Liver (tissue), 9 donors: ENCODE results near the gene WASL. TPM values are rescaled to one million over a fixed set of nuclear protein-coding genes. Genes with fewer than 3 reads are reported as not detected.

Experiments used
- DNase-seq: peaks from one replicate; pipeline ENCODE4 v3.0.0-alpha.2; 2017; ENCODE audit warnings: low spot score
- H3K27ac ChIP-seq, 2 donors: one replicate each; pipeline ENCODE4 v1.7.0; 2013; ENCODE audit warnings: inconsistent platforms in 2 of 2, low read length in 2 of 2, control low read depth in 1 of 2, low read depth in 1 of 2, mild to moderate bottlenecking in 1 of 2
- H3K27me3 ChIP-seq, 4 donors: one replicate each; pipeline versions ENCODE4 v1.6.1 to v1.7.0; 2013; ENCODE audit warnings: low read length in 3 of 4, inconsistent platforms in 1 of 4, mild to moderate bottlenecking in 1 of 4, moderate library complexity in 1 of 4; ENCODE audit not compliant: control insufficient read depth in 4 of 4, insufficient read depth in 4 of 4
- H3K36me3 ChIP-seq, 4 donors: one replicate each; pipeline versions ENCODE4 v1.6.1 to v1.7.0; 2013; ENCODE audit warnings: low read length in 3 of 4, mild to moderate bottlenecking in 3 of 4, low read depth in 1 of 4, moderate library complexity in 1 of 4; ENCODE audit not compliant: control insufficient read depth in 4 of 4, insufficient read depth in 3 of 4
- H3K4me1 ChIP-seq, 4 donors: one replicate each; pipeline versions ENCODE4 v1.6.1 to v1.7.0; 2013; ENCODE audit warnings: low read length in 3 of 4, mild to moderate bottlenecking in 3 of 4, moderate library complexity in 1 of 4; ENCODE audit not compliant: control insufficient read depth in 4 of 4, insufficient read depth in 4 of 4
- H3K4me3 ChIP-seq, 3 donors: one replicate each; pipeline versions ENCODE4 v1.6.1 to v1.7.0; 2013; ENCODE audit warnings: low read length in 3 of 3, control low read depth in 1 of 3, low read depth in 1 of 3, mild to moderate bottlenecking in 1 of 3
- H3K9ac ChIP-seq, 2 donors: one replicate each; pipeline ENCODE4 v1.7.0; 2013; ENCODE audit warnings: low read length in 2 of 2, mild to moderate bottlenecking in 2 of 2, moderate library complexity in 2 of 2, control low read depth in 1 of 2, low read depth in 1 of 2
- H3K9me3 ChIP-seq, 4 donors: one replicate each; pipeline versions ENCODE4 v1.6.1 to v1.7.0; 2013; ENCODE audit warnings: low read length in 3 of 4; ENCODE audit not compliant: control insufficient read depth in 4 of 4
- ATF3 ChIP-seq: IDR thresholded peaks from 2 replicates; pipeline ENCODE4 v1.6.1; 2016; ENCODE audit warnings: antibody characterized with exemption
- FOXA1 ChIP-seq: IDR thresholded peaks from 2 replicates; pipeline ENCODE4 v1.6.1; 2016; ENCODE audit warnings: antibody characterized with exemption
- FOXA2 ChIP-seq: IDR thresholded peaks from 2 replicates; pipeline ENCODE4 v1.6.1; 2016; ENCODE audit warnings: antibody characterized with exemption
- GABPA ChIP-seq, 2 donors: IDR thresholded peaks in 1 of 2; conservative IDR thresholded peaks in 1 of 2; 2 replicates each; pipeline ENCODE4 v1.6.1; 2016; ENCODE audit warnings: antibody characterized with exemption in 2 of 2, mild to moderate bottlenecking in 1 of 2, moderate library complexity in 1 of 2
- HNF4A ChIP-seq, 2 donors: conservative IDR thresholded peaks; 2 replicates each; pipeline ENCODE4 v1.6.1; 2016; ENCODE audit warnings: antibody characterized with exemption in 2 of 2, mild to moderate bottlenecking in 2 of 2
- JUND ChIP-seq, 2 donors: IDR thresholded peaks; 2 replicates each; pipeline ENCODE4 v1.6.1; 2016; ENCODE audit warnings: antibody characterized with exemption in 2 of 2
- MAX ChIP-seq: IDR thresholded peaks from 2 replicates; pipeline ENCODE4 v1.6.1; 2016; ENCODE audit warnings: antibody characterized with exemption
- NR2F2 ChIP-seq: IDR thresholded peaks from 2 replicates; pipeline ENCODE4 v1.6.1; 2016; ENCODE audit warnings: antibody characterized with exemption
- RAD21 ChIP-seq, 2 donors: IDR thresholded peaks; 2 replicates each; pipeline ENCODE4 v1.6.1; 2016; ENCODE audit warnings: antibody characterized with exemption in 2 of 2, mild to moderate bottlenecking in 2 of 2
- RXRA ChIP-seq, 2 donors: IDR thresholded peaks; 2 replicates each; pipeline ENCODE4 v1.6.1; 2017 to 2018; ENCODE audit warnings: antibody characterized with exemption in 2 of 2, mild to moderate bottlenecking in 1 of 2
- SP1 ChIP-seq: IDR thresholded peaks from 2 replicates; pipeline ENCODE4 v1.6.1; 2018; ENCODE audit warnings: antibody characterized with exemption, mild to moderate bottlenecking
- TAF1 ChIP-seq: conservative IDR thresholded peaks from 2 replicates; pipeline ENCODE4 v1.6.1; 2016; ENCODE audit warnings: antibody characterized with exemption, mild to moderate bottlenecking
- YY1 ChIP-seq: IDR thresholded peaks from 2 replicates; pipeline ENCODE4 v1.6.1; 2016; ENCODE audit warnings: antibody characterized with exemption, mild to moderate bottlenecking
- ZBTB33 ChIP-seq: IDR thresholded peaks from 2 replicates; pipeline ENCODE4 v1.6.1; 2016; ENCODE audit warnings: antibody characterized with exemption
- WGBS: extraction: QIAGEN DNeasy Blood & Tissue Kit; methylation state at CpG from one replicate; pipeline ENCODE4 v1.1.7; 2013; 5-methylcytosine and 5-hydroxymethylcytosine counted together
- polyA plus RNA-seq, 2 donors: library from polyadenylated mRNA; stranded (reverse) in 1 of 2; unstranded in 1 of 2; fragments of 200-250 nt in 1 of 2; fragments of >200 nt in 1 of 2; fragmentation: Nextera tagmentation in 1 of 2; extraction: Ambion mirVana in 1 of 2; gene quantifications; one replicate each; pipeline versions ENCODE4 v1.2.1 to v1.2.3, GENCODE V29; 2013 to 2015
- total RNA-seq, 2 donors: library from RNA; depleted of rRNA; stranded (reverse); fragments of >200 nt; gene quantifications; one replicate each; pipeline ENCODE4 v1.2.3, GENCODE V29; 2014
- TF ChIP-seq, protein P1 (sequence below): fragments of 150-350 bp; IDR thresholded peaks from 2 replicates; pipeline ENCODE4 v1.5.1; 2017; ENCODE audit warnings: improper control_type of control experiment, low read depth, low read length; ENCODE audit not compliant: missing input control
- TF ChIP-seq, protein P2 (sequence below): IDR thresholded peaks from 2 replicates; pipeline ENCODE4 v1.6.1; 2016; ENCODE audit warnings: antibody characterized with exemption, mild to moderate bottlenecking
- donor health status: healthy.
- donor health status: healthy.
- donor health status: healthy.
- donor health status: healthy.
- donor health status: healthy.

The WASL gene
- total and polyA plus RNA-seq, 4 donors = 12.9 to 20.7 (median 18.1) TPM

GRCh38 chr7:123662293-123662692, 86.5 kb downstream of the WASL start (continued):
- TF ChIP-seq ATF3 = no peak

DNA sequence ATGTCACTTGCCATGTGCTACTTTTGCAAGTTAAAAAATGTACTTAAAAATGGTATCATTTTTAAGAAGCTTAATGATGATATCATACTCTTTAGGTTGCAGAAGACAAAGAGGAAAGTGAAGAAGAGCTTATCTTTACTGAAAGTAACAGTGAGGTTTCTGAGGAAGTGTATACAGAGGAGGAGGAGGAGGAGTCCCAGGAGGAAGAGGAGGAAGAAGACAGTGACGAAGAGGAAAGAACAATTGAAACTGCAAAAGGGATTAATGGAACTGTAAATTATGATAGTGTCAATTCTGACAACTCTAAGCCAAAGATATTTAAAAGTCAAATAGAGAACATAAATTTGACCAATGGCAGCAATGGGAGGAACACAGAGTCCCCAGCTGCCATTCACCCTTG, 87.0 kb downstream of the WASL start:
- no peaks in the 10 kb centered on the region for H3K27me3 ChIP-seq
- no peaks in the 10 kb centered on the region for H3K9me3 ChIP-seq
- H3K36me3 ChIP-seq = no peaks in the 10 kb centered on the region
- WGBS = 78% methylated on average over 1 of the region's 1 CpG
- peaks cover 8 to 24% (median 19%) of the 10 kb centered on the region in 4 donors for H3K4me1 ChIP-seq
- DNase-seq = no peak
- no peak overlapping the region for H3K4me3 ChIP-seq
- H3K9ac ChIP-seq = no peak overlapping the region
- no peak overlapping the region for H3K27ac ChIP-seq
- TF ChIP-seq MAX (no peak), HNF4A (conservative IDR thresholded peaks at IDR 0.05) (no peak), RAD21 (IDR thresholded peaks at IDR 0.05) (no peak), TAF1 (no peak), YY1 (no peak), NR2F2 (no peak), FOXA1 (no peak), RXRA (IDR thresholded peaks at IDR 0.05) (no peak), FOXA2 (no peak), ATF3 (no peak), JUND (IDR thresholded peaks at IDR 0.05) (no peak), ZBTB33 (no peak), GABPA (IDR thresholded peaks at IDR 0.05 in 1 of 2, conservative IDR thresholded peaks at IDR 0.05 in 1 of 2) (no peak), SP1 (no peak)
- TF ChIP-seq, protein P1, sequence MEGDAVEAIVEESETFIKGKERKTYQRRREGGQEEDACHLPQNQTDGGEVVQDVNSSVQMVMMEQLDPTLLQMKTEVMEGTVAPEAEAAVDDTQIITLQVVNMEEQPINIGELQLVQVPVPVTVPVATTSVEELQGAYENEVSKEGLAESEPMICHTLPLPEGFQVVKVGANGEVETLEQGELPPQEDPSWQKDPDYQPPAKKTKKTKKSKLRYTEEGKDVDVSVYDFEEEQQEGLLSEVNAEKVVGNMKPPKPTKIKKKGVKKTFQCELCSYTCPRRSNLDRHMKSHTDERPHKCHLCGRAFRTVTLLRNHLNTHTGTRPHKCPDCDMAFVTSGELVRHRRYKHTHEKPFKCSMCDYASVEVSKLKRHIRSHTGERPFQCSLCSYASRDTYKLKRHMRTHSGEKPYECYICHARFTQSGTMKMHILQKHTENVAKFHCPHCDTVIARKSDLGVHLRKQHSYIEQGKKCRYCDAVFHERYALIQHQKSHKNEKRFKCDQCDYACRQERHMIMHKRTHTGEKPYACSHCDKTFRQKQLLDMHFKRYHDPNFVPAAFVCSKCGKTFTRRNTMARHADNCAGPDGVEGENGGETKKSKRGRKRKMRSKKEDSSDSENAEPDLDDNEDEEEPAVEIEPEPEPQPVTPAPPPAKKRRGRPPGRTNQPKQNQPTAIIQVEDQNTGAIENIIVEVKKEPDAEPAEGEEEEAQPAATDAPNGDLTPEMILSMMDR = no peak
- TF ChIP-seq, protein P2, sequence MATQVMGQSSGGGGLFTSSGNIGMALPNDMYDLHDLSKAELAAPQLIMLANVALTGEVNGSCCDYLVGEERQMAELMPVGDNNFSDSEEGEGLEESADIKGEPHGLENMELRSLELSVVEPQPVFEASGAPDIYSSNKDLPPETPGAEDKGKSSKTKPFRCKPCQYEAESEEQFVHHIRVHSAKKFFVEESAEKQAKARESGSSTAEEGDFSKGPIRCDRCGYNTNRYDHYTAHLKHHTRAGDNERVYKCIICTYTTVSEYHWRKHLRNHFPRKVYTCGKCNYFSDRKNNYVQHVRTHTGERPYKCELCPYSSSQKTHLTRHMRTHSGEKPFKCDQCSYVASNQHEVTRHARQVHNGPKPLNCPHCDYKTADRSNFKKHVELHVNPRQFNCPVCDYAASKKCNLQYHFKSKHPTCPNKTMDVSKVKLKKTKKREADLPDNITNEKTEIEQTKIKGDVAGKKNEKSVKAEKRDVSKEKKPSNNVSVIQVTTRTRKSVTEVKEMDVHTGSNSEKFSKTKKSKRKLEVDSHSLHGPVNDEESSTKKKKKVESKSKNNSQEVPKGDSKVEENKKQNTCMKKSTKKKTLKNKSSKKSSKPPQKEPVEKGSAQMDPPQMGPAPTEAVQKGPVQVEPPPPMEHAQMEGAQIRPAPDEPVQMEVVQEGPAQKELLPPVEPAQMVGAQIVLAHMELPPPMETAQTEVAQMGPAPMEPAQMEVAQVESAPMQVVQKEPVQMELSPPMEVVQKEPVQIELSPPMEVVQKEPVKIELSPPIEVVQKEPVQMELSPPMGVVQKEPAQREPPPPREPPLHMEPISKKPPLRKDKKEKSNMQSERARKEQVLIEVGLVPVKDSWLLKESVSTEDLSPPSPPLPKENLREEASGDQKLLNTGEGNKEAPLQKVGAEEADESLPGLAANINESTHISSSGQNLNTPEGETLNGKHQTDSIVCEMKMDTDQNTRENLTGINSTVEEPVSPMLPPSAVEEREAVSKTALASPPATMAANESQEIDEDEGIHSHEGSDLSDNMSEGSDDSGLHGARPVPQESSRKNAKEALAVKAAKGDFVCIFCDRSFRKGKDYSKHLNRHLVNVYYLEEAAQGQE = no peak
